Keratinocyte (primary cell): Measurements from ENCODE around the gene ADCY7. TPM values are rescaled to one million over a fixed set of nuclear protein-coding genes. Genes with fewer than 3 reads are reported as not detected.
A peak's percentile ranks its signal among the peaks of the same experiment; 100 is the strongest.
"Not testable (repeated sequence)": the region's sequence is repeated elsewhere in the genome, so short reads cannot be mapped to it uniquely, and the experiment has no call there.

ENCODE experiments used
- DNase-seq: peaks from one replicate; pipeline ENCODE4 v3.0.0-alpha.2; 2011; ENCODE audit warnings: low read depth, missing footprints, low spot score
- FAIRE-seq: peaks from 2 replicates; lab custom pipeline; 2011; peaks lifted over from hg19 to GRCh38; lab: Jason Lieb, UNC
- H2AFZ ChIP-seq: 2 replicates; pipeline ENCODE4 v1.6.0; 2012; ENCODE audit warnings: low read length, control low read depth, inconsistent platforms; ENCODE audit not compliant: control insufficient read depth
- H3K27ac ChIP-seq: 2 replicates; pipeline ENCODE4 v1.5.1; 2011; ENCODE audit warnings: low read length; ENCODE audit not compliant: control insufficient read depth, insufficient read depth
- H3K27me3 ChIP-seq: 3 replicates; pipeline ENCODE4 v1.6.0; 2011; ENCODE audit warnings: low read length; ENCODE audit not compliant: control insufficient read depth, insufficient read depth; ENCODE audit errors: extremely low read depth
- H3K36me3 ChIP-seq, 2 experiments: 2 replicates in 1 of 2; 3 replicates in 1 of 2; pipeline ENCODE4 v1.5.1; 2011; ENCODE audit warnings: low read length in 2 of 2, mild to moderate bottlenecking in 1 of 2; ENCODE audit not compliant: control insufficient read depth in 2 of 2, insufficient read depth in 2 of 2; ENCODE audit errors: extremely low read depth in 1 of 2
- H3K4me1 ChIP-seq: 3 replicates; pipeline ENCODE4 v1.5.1; 2011; ENCODE audit warnings: low read length; ENCODE audit not compliant: control insufficient read depth, insufficient read depth; ENCODE audit errors: extremely low read depth
- H3K4me2 ChIP-seq: 3 replicates; pipeline ENCODE4 v1.6.0; 2011; ENCODE audit warnings: low read depth, low read length; ENCODE audit not compliant: control insufficient read depth, insufficient read depth; ENCODE audit errors: extremely low read depth
- H3K4me3 ChIP-seq, 3 experiments: fragments of 200-600 bp in 1 of 3; sonication (generic) in 1 of 3; 2 replicates in 2 of 3; 3 replicates in 1 of 3; pipeline ENCODE4 v1.5.1; 2011 to 2016; ENCODE audit warnings: low read length in 3 of 3, mild to moderate bottlenecking in 3 of 3, control low read depth in 2 of 3, inconsistent platforms in 1 of 3, low read depth in 1 of 3, mixed read lengths in 1 of 3, mixed run types in 1 of 3, moderate library complexity in 1 of 3; ENCODE audit not compliant: control insufficient read depth in 2 of 3, insufficient read depth in 2 of 3; ENCODE audit errors: extremely low read depth in 1 of 3
- H3K79me2 ChIP-seq: 2 replicates; pipeline ENCODE4 v1.6.0; 2012; ENCODE audit warnings: low read length; ENCODE audit not compliant: control insufficient read depth, insufficient read depth
- H3K9ac ChIP-seq: 3 replicates; pipeline ENCODE4 v1.6.0; 2011; ENCODE audit warnings: low read length; ENCODE audit not compliant: control insufficient read depth, insufficient read depth; ENCODE audit errors: extremely low read depth
- H3K9me1 ChIP-seq: 3 replicates; pipeline ENCODE4 v1.6.0; 2011; ENCODE audit warnings: low read length; ENCODE audit not compliant: control insufficient read depth, insufficient read depth; ENCODE audit errors: extremely low read depth
- H3K9me3 ChIP-seq: 2 replicates; pipeline ENCODE4 v1.5.1; 2012; ENCODE audit warnings: low read depth, low read length; ENCODE audit not compliant: control insufficient read depth
- H4K20me1 ChIP-seq: 3 replicates; pipeline ENCODE4 v1.6.0; 2011; ENCODE audit warnings: low read length; ENCODE audit not compliant: control insufficient read depth, insufficient read depth; ENCODE audit errors: extremely low read depth
- EZH2 ChIP-seq: IDR thresholded peaks from one replicate; pipeline ENCODE4 v1.6.1; 2012; ENCODE audit warnings: inconsistent platforms, mild to moderate bottlenecking, low read length, moderate library complexity
- dilution Hi-C: fragments of 300-500 bp; cut with MboI; formaldehyde crosslinking; loops from one replicate; pipeline ENCODE4 v1.7.0; 2020; ENCODE audit warnings: low sequenced_read_pairs; ENCODE audit not compliant: extremely low pct_ligation_motif_present
- polyA plus RNA-seq, 5 experiments: library from polyadenylated mRNA; depleted of rRNA in 3 of 5; stranded (reverse) in 3 of 5; stranded (forward) in 1 of 5; unstranded in 1 of 5; fragments of >200 nt; gene quantifications; 1 replicate in 1 of 5; 2 replicates in 3 of 5; 3 replicates in 1 of 5; pipeline versions ENCODE4 v1.2.1 to v1.2.3, GENCODE V29; 2011 to 2012; ENCODE audit warnings: missing spikeins in 2 of 5, low read depth in 1 of 5, low replicate concordance in 1 of 5
- TF ChIP-seq, protein P1 (sequence below), 3 experiments: IDR thresholded peaks in 1 of 3; conservative IDR thresholded peaks in 1 of 3; optimal IDR thresholded peaks in 1 of 3; 2 replicates in 2 of 3; 3 replicates in 1 of 3; pipeline versions ENCODE3 to v1.5.1; 2011; ENCODE audit warnings: low read length in 3 of 3, mild to moderate bottlenecking in 3 of 3, moderate library complexity in 2 of 3, control low read depth in 1 of 3, inconsistent platforms in 1 of 3; ENCODE audit not compliant: insufficient read depth in 2 of 3; ENCODE audit errors: extremely low read depth in 1 of 3

The ADCY7 gene
- polyA plus RNA-seq, 1 donor (not counting 4 experiments of a cell fraction or from before 2014, with no cell fraction given), result 5.1 TPM

DNA sequence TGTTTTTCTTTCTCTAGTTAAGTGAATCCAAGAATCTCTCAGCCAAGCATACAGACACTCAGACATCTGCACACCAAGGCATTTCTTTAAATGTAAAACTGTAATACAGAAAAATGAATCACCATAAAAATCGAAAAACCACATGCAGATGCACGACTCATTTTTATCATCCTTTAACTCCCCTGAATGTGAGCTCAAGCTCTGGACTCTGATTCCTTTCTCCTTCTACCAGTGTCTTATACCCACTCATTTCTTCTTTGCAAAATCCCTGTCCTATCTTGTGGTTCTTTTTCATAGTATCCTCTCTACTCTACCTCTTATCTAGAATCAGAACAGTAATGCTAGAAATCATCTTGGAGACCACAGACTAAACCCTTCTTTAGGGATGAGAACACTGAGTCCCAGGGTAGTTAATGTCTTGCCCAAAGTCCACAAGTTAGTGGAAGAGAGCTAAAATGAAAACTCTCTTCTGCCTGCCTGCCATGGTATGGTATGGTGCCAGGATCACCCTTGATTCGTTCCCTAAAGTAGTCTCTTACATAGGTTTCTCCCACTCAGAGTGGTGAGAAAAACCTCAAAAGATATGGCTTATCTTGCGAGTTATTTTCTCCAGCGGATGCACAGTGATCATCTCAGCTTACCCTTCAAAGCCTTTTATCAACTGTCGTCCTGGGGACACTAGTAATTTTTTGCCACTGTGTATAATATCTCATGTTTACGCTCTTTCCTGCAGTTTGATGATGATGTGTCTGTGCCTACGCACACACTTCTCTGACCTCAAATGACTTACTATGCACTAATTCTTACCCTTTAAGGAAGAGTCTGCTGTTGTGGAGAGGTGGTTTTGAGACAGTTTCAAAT is 72.2 kb downstream of the ADCY7 start:
- Histone ChIP-seq H3K4me1 (no peaks in the 10 kb centered on the region), H3K36me3 (peaks cover 9 to 16% of the 10 kb centered on the region in 2 experiments), H3K9me1 (no peaks in the 10 kb centered on the region), H3K79me2 (no peaks in the 10 kb centered on the region), H3K9me3 (no peaks in the 10 kb centered on the region), H3K9ac (no peak overlapping the region), H3K4me2 (no peak overlapping the region), H3K4me3 (no peak overlapping the region), H2AFZ (no peak overlapping the region), H3K27ac (no peak overlapping the region), H4K20me1 (no peaks in the 10 kb centered on the region), H3K27me3 (no peaks in the 10 kb centered on the region)
- dilution Hi-C loops, result no loop called here
- DNase-seq (no peak), FAIRE-seq (no peak)
- TF ChIP-seq, protein P1, sequence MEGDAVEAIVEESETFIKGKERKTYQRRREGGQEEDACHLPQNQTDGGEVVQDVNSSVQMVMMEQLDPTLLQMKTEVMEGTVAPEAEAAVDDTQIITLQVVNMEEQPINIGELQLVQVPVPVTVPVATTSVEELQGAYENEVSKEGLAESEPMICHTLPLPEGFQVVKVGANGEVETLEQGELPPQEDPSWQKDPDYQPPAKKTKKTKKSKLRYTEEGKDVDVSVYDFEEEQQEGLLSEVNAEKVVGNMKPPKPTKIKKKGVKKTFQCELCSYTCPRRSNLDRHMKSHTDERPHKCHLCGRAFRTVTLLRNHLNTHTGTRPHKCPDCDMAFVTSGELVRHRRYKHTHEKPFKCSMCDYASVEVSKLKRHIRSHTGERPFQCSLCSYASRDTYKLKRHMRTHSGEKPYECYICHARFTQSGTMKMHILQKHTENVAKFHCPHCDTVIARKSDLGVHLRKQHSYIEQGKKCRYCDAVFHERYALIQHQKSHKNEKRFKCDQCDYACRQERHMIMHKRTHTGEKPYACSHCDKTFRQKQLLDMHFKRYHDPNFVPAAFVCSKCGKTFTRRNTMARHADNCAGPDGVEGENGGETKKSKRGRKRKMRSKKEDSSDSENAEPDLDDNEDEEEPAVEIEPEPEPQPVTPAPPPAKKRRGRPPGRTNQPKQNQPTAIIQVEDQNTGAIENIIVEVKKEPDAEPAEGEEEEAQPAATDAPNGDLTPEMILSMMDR (optimal IDR thresholded peaks at IDR 0.05 in 1 of 3, IDR thresholded peaks at IDR 0.05 in 1 of 3, conservative IDR thresholded peaks at IDR 0.05 in 1 of 3; ENCODE audit: extremely low read depth in 1 of 3, insufficient read depth in 2 of 3, low read length in 3 of 3), result no peak
- no peak for TF ChIP-seq EZH2

DNA sequence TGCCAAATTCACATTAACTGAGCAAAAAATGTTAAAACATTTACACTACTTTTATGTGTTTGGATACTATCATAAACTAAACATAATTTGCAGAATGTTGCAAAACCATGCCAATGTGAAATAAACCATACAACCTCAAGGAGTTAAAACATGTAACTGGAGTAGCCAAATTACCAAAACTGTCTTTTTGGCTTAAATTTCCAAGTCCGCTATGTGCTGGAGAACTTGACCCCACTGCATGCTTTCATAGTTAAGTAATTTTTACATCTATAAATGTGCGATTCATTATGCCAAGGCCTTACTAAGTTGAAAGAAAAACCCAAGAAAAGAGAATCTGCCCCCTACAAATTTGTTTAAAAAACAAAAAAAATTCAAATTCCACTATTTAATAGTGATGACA is 74.2 kb downstream of the ADCY7 start:
- H3K27ac ChIP-seq, result no peak overlapping the region
- FAIRE-seq (peak; percentile 23), DNase-seq (no peak)
- H3K9ac ChIP-seq, result no peak overlapping the region
- H3K4me2 ChIP-seq, result no peak overlapping the region
- no peaks in the 10 kb centered on the region for H3K79me2 ChIP-seq
- no peaks in the 10 kb centered on the region for H3K4me1 ChIP-seq
- no peak for TF ChIP-seq EZH2
- TF ChIP-seq, protein P1 (optimal IDR thresholded peaks at IDR 0.05 in 1 of 3, IDR thresholded peaks at IDR 0.05 in 1 of 3, conservative IDR thresholded peaks at IDR 0.05 in 1 of 3; ENCODE audit: extremely low read depth in 1 of 3, insufficient read depth in 2 of 3, low read length in 3 of 3), result no peak
- no peaks in the 10 kb centered on the region for H4K20me1 ChIP-seq
- peaks cover 6 to 14% of the 10 kb centered on the region in 2 experiments for H3K36me3 ChIP-seq
- no peaks in the 10 kb centered on the region for H3K9me3 ChIP-seq
- H3K27me3 ChIP-seq, result no peaks in the 10 kb centered on the region
- H3K9me1 ChIP-seq, result no peaks in the 10 kb centered on the region
- dilution Hi-C loops, result no loop called here
- H3K4me3 ChIP-seq, result no peak overlapping the region
- H2AFZ ChIP-seq, result no peak overlapping the region

DNA sequence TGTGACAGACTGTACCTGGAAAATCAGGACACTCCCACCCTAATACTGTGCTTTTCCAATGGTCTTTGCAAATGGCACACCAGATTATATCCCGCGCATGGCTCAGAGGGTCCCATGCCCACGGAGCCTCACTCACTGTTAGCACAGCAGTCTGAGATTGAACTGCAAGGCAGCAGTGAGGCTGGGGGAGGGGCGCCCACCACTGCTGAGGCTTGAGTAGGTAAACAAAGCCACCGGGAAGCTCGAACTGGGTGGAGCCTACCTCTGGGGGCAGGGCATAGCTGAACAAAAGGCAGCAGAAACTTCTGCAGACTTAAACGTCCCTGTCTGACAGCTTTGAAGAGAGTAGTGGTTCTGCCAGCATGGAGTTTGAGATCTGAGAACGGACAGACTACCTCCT is 77.2 kb downstream of the ADCY7 start:
- dilution Hi-C loops, H3K36me3 ChIP-seq, H3K9me3 ChIP-seq: not testable (repeated sequence)

DNA sequence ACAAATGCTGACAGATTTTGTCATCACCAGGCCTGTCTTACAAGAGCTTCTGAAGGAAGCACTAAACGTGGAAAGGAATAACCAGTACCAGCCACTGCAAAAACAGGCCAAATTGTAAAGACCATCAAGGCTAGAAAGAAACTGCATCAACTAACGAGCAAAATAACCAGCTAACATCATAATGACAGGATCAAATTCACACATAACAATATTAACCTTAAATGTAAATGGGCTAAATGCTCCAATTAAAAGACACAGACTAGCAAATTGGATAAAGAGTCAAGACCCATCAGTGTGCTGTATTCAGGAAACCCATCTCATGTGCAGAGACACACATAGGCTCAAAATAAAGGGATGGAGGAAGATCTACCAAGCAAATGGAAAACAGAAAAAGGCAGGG is 78.9 kb downstream of the ADCY7 start:
- H3K4me2 ChIP-seq, H3K27me3 ChIP-seq, H3K79me2 ChIP-seq, H4K20me1 ChIP-seq, H3K9ac ChIP-seq, dilution Hi-C loops, DNase-seq, H3K9me3 ChIP-seq, H3K27ac ChIP-seq, H3K4me1 ChIP-seq, H3K4me3 ChIP-seq, FAIRE-seq, H3K36me3 ChIP-seq, H2AFZ ChIP-seq, H3K9me1 ChIP-seq: not testable (repeated sequence)

More for the DNA sequence above, 77.2 kb downstream of the ADCY7 start:
- DNase-seq, H3K4me1 ChIP-seq, H2AFZ ChIP-seq, H3K9me1 ChIP-seq, H3K27me3 ChIP-seq, H3K4me2 ChIP-seq, FAIRE-seq, H3K79me2 ChIP-seq, H4K20me1 ChIP-seq, H3K4me3 ChIP-seq, H3K27ac ChIP-seq, H3K9ac ChIP-seq: not testable (repeated sequence)
